Measurements from ENCODE around the gene CNTN5. TPM values are rescaled to one million over a fixed set of nuclear protein-coding genes. Genes with fewer than 3 reads are reported as not detected.

CNTN5 gene
- total RNA-seq, 1 experiment from 2014 or later, result 1.6 TPM

DNA sequence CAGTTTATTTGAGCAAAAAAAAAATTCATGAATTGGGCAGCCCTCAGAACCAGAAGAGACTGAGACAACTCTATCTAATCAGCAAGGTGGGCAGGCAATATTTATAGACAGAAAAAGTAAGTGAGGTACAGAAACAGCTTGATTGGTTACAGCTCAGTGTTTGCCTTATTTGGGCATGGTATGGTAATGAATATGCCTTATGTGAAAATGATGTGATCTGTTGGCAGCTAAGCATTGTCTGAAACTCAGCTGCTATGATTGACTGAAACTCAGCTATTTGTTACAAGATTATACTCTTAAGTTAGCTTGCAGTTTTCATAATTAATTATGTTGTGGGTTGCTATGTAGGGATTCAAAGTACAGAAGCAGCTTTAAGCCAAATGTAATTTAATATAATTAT, 127.6 kb downstream of the CNTN5 start:
- in situ Hi-C loops (cut with HindIII; ENCODE audit: low pct_unique_long_range_greater_than_20kb, low sequenced_read_pairs), result no loop called here
- no peak for DNase-seq (ENCODE audit: low read depth)

DNA sequence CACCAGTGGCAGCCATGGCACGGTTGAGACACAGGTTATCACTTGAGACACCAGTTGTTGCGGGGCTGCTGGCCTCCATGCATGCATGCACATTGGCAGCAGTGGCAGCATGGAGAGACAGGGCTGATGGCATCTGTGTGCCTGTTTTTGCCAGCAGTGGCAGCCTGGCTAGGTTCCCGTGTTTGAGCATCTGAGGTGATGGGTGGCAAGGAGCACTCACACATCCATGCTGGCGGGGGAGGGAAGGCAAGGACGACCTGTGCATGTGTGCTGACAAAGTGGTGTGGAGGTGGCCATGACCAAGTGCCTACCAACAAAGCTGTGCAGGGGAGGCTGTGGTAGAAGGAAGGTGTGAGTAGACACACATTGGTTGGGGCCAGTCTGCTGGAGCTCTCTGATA, 133.5 kb downstream of the CNTN5 start:
- no peak for DNase-seq (ENCODE audit: low read depth)
- in situ Hi-C loops (cut with HindIII; ENCODE audit: low pct_unique_long_range_greater_than_20kb, low sequenced_read_pairs), result no loop called here

DNA sequence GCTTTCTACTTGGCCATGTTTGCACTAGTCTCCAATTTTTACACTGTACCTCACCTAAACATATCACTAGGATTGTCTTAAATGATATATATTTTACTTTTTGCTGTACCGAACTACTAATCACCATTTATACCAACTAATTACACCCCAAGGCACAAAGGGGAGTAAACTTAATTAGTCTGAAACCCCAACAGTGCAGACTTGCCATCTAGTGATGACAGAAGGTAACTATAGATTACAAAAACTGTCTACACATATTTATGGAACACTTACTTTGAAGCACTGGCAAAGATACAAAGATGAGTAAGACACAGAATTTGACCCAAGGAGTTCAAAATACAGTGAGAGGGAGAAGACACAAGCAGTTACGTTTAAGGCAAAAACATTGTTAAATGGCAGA, 139.7 kb downstream of the CNTN5 start:
- DNase-seq (ENCODE audit: low read depth), result no peak
- in situ Hi-C loops (cut with HindIII; ENCODE audit: low pct_unique_long_range_greater_than_20kb, low sequenced_read_pairs), result no loop called here

DNA sequence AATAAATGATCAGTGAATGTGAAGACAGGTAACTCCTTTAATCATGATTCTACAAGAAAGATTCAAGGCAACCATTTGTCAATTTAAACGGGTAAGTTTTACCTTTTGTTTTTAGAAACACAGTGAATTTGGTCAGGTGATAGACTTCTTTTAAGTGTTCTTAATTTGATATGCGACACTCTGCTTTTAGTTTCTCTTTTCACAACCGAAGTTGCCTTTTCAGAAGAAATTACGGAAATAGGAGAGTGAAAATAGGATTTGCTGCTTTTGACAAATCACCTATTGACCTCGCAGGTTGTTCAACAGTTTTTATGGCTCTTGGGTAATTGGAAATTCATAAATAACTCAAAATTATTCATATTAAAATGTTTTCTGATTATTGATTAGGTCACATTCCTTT, 142.1 kb downstream of the CNTN5 start:
- in situ Hi-C loops (cut with HindIII; ENCODE audit: low pct_unique_long_range_greater_than_20kb, low sequenced_read_pairs), result no loop called here
- DNase-seq (ENCODE audit: low read depth), result no peak

DNA sequence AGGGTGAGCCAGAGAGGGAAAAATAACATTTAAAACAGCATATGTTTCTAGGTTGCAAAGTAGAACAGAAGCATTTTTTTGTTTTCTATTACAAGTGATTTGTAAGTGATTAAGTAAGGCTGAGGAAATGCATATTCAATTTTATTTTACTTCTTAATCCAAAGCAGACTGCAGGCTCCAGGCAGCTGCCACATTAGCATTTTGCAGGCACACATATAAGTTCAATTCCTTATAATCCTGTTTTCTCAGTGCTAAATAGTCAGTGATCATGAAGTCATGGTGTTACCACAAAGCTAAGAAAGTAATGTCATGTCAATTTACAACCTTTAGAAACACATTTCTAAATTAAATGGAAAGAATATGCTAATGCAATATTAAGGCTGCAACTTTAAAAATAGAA, 149.8 kb downstream of the CNTN5 start:
- in situ Hi-C loops (cut with HindIII; ENCODE audit: low pct_unique_long_range_greater_than_20kb, low sequenced_read_pairs), result no loop called here
- no peak for DNase-seq (ENCODE audit: low read depth)

DNA sequence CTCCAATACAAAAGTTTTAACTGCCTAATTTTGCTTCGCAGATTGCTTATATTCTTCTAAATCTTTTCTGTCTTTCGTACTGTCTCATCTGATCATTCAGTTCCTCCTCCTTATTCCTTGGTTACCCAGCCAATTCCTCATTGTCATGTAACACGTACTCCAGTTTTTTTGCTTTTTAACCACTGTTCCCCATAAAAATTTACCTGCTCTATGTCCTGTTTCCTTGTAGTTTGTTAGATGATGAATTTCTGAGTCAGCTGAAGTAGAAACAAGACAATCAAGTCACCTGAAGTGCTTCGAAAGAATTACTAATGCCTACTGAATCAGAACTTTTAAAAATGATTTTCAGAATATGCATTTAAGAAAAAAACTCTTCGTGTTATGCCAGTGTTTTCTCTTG, 150.6 kb downstream of the CNTN5 start:
- DNase-seq (ENCODE audit: low read depth), result no peak
- in situ Hi-C loops (cut with HindIII; ENCODE audit: low pct_unique_long_range_greater_than_20kb, low sequenced_read_pairs), result no loop called here

DNA sequence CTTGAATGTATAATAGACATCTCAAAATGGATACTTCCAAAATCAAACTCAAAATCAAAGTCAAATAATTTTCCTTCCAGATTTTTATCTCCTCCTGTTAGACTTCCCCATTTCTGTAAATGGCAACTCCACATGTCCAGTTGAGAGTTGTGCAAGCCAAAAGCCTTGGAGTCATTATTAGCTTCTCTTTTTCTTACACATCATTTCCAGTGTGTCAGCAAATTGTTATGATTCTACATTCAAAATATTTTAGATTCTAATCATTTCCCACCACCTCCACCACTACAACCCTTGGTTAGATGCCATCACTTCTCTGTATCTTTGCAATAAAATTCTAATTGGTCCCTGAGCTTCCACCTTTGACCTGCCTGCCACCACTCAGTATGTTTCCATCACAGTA, 155.7 kb downstream of the CNTN5 start:
- no peak for DNase-seq (ENCODE audit: low read depth)
- in situ Hi-C loops (cut with HindIII; ENCODE audit: low pct_unique_long_range_greater_than_20kb, low sequenced_read_pairs), result no loop called here

DNA sequence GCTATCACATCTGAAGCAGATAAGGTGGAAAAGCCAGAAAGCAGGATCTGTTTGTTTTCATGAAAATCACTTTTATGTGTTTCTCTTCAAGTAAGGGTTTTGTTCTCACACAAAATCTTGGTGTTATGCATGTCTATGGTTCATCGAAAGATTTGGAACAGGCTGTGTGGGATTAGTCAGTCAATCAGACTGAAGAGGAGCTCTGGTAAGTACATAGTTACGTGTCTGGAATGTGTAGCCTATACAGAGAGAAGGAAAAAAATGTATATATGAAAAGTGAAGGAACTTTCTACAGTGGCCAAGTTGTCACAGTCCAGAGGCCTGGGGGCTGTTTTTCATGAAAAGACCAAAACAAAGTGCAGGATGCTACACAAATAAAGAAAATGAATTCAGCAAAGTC, 156.7 kb downstream of the CNTN5 start:
- in situ Hi-C loops (cut with HindIII; ENCODE audit: low pct_unique_long_range_greater_than_20kb, low sequenced_read_pairs), result no loop called here

DNA sequence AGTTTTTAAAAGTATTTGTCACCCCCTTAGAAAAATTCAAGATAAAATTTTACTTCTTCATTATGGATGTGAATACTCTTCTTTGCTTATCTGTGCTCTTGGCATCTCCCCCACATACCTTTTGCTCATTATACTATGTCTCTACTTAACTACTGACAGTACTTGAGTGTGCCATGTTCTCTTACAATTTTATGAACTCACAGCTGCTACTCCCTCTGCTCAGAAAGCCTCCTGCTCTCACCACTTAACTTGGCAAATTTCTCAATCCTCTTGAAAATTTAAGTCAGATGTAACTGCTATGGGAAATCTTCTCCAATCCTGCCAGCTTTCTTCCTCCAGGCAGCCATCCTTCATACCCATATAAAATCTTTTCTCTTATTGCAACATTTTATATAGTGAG, 163.4 kb downstream of the CNTN5 start:
- DNase-seq (ENCODE audit: low read depth), result no peak
- in situ Hi-C loops (cut with HindIII; ENCODE audit: low pct_unique_long_range_greater_than_20kb, low sequenced_read_pairs), result no loop called here

More for the DNA sequence above, 156.7 kb downstream of the CNTN5 start:
- no peak for DNase-seq (ENCODE audit: low read depth)

DNA sequence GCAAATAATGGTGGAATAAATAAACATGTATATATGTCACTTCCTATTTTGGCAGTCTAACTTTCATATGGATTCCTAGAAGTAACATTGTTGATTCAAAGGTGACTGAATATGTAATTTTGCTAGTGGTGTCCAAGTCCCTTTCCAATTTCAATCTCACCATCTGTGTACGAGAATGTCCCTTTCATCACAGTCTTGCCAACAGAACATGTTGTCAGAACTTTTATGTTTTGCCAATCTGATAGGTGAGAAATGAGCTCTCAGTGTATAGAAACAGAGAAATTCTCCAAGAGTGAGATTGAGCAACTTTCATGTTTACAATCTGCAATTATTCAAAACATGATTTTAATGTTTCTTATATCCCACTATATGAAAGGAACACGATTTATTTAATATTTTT, 167.5 kb downstream of the CNTN5 start:
- no peak for DNase-seq (ENCODE audit: low read depth)
- in situ Hi-C loops (cut with HindIII; ENCODE audit: low pct_unique_long_range_greater_than_20kb, low sequenced_read_pairs), result no loop called here

DNA sequence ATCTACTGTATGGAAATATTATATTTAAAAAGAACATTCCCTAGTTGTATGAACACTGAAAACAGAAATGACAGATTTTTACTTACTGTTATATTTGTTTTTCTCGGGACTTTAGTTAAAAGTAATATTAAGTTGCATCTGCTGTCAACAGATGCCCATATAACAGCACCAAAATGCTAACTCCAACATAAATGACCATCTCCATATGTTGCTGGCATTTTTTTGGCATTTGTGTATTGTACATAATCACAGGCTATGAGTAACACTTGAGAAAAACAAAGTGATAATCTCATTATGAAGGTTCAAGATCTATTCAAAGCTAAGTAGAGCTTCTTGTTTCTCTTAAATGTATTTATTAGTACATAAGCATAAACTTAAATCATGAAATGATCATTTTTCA, 172.0 kb downstream of the CNTN5 start:
- DNase-seq (ENCODE audit: low read depth), result no peak
- in situ Hi-C loops (cut with HindIII; ENCODE audit: low pct_unique_long_range_greater_than_20kb, low sequenced_read_pairs), result no loop called here

DNA sequence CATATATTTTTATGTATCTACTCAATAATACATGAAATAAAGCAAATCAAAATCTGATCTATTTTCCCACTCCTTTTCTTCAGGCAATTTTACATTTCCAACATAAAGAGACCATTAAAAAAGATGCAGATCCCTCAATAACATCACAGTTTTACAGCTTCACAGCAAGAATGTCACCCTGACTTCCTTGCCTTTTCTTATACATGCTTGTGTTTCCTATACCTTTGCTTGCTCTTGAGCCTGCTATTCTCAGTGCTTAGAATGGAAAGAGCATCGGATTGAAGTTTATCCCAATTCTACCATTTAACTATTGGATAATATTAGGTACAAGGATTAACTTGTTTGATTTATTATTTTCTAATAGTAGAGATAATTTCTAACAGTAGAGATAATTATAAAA, 176.7 kb downstream of the CNTN5 start:
- DNase-seq (ENCODE audit: low read depth), result no peak
- in situ Hi-C loops (cut with HindIII; ENCODE audit: low pct_unique_long_range_greater_than_20kb, low sequenced_read_pairs), result no loop called here

DNA sequence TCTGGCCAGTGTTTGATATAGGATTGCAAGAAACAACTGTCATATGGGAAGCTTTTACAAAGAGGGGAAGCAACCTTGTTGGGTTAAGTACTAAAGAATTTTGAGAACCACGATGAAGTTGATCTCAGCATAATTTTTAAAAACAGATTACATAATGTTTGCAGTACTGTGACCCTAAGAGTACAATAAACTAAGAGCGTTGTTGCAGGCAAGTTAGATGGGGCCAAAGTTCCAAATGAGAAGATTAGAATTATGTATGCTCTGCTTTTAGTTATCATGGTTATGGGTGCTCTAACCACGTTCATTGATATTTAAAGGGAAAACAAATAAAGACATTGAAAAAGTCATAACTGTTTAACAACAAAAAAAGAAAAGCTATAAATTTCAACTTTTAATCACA, 177.5 kb downstream of the CNTN5 start:
- in situ Hi-C loops (cut with HindIII; ENCODE audit: low pct_unique_long_range_greater_than_20kb, low sequenced_read_pairs), result no loop called here
- DNase-seq (ENCODE audit: low read depth), result no peak

DNA sequence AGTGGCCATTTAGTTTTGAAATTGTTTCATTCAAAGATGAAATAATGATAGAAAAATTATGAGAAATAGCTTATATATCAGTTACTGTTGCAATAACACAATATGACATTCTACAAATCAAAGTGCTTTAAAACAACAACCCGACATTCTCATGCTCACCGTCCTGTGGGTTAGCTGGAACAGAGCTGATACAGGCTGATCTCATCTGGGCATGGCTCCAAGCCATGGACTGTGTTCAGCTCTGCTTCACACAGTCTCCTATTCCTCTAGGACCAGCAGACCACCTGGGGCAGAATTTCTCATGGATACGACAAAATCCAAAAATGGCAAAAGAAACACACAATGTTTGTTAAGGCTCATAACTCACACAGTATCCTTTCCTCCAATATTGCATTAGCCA, 178.6 kb downstream of the CNTN5 start:
- DNase-seq (ENCODE audit: low read depth), result no peak
- in situ Hi-C loops (cut with HindIII; ENCODE audit: low pct_unique_long_range_greater_than_20kb, low sequenced_read_pairs), result no loop called here

DNA sequence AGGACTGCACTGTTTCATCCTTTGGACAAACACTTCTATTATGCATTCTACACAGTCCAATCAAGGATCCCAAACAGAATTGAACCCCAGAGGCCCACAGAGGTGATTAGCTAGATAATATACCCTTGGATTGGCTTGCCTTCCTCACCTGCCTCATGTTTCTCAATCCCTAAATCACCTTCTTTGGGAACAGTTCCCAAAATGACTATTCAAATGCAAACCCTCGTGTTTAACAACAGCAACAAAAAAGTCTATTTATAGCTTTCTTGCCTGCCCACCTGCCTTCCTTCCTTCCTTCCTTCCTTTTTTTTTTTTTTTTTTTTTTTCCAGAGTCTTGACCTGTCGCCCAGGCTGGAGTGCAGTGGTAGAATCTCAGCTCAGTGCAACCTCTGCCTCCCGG, 180.0 kb downstream of the CNTN5 start:
- no peak for DNase-seq (ENCODE audit: low read depth)
- in situ Hi-C loops (cut with HindIII; ENCODE audit: low pct_unique_long_range_greater_than_20kb, low sequenced_read_pairs), result no loop called here

DNA sequence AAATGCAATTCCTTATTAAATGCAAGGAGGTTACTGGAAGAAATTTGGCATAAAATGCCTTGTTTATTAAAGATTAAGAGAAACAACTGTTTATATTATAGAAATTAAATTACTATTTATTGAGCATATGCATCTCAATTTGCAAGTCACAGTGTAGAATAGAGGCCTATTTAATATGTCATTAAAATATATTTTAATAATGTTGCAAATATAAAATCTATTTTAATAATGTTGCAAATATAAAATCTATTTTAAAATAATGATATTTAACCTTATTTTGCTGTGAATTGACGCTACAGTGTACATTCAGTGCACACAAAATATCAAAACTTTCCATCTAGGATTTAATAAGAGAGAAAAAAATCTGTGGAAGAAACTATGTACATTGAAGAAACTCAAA, 188.1 kb downstream of the CNTN5 start:
- in situ Hi-C loops (cut with HindIII; ENCODE audit: low pct_unique_long_range_greater_than_20kb, low sequenced_read_pairs), result no loop called here
- DNase-seq (ENCODE audit: low read depth), result no peak

DNA sequence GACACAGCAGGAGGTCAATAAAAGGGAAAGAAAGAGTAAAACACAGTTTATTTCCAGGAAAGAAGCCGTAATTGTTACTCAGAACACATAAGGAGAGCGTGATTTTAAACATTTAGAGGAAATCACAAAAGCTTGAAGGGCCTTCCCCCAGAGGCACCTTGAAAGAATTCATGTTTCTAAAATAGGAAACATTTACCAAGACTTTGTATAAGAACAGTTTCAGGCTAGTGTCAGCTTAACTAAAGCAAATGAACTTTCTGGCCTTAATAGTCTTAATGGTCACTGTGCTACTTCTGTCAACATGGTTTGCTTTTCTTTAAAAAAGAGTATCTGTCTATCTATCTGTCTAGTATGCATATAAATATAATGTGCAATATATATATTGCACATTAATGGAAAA, 208.8 kb downstream of the CNTN5 start:
- DNase-seq (ENCODE audit: low read depth), result no peak

DNA sequence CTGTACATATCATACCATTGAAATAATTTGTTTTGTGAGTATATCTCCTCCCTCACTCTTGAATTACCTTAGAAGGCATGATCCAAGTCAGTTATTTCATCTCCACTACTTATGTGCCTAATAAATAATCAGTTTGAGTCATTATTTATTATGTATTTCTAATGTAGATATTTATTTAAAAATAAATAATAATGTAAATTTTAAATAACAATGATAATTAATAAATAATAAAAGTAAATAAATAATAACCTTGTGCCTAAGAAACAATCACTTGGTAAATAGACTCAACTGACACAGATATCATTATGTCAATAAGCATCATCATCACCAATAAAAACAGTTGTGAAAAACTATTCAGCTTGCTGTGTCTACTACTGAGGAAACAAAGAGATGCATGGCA, 213.8 kb downstream of the CNTN5 start:
- in situ Hi-C loops (cut with HindIII; ENCODE audit: low pct_unique_long_range_greater_than_20kb, low sequenced_read_pairs), result no loop called here
- no peak for DNase-seq (ENCODE audit: low read depth)

More for the DNA sequence above, 208.8 kb downstream of the CNTN5 start:
- in situ Hi-C loops (cut with HindIII; ENCODE audit: low pct_unique_long_range_greater_than_20kb, low sequenced_read_pairs), result no loop called here

DNA sequence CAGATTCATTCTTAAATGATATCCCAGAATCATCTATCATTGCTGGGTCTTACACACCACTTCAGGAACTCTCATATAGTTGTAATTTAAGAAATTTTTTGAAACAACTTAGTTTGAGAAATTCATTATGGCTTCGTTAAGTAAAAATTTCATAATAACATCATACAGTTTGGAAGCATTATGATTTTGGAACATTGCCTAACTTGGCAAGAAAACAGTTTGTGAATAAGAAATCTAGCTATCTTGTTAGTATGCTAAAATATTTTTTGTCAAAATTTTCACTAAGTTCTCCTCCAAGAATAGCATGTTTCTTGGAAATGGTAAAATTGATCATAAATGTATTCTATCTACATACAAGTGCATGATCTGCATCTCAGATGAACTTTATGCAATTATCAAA, 217.7 kb downstream of the CNTN5 start:
- DNase-seq (ENCODE audit: low read depth), result no peak
- in situ Hi-C loops (cut with HindIII; ENCODE audit: low pct_unique_long_range_greater_than_20kb, low sequenced_read_pairs), result no loop called here

DNA sequence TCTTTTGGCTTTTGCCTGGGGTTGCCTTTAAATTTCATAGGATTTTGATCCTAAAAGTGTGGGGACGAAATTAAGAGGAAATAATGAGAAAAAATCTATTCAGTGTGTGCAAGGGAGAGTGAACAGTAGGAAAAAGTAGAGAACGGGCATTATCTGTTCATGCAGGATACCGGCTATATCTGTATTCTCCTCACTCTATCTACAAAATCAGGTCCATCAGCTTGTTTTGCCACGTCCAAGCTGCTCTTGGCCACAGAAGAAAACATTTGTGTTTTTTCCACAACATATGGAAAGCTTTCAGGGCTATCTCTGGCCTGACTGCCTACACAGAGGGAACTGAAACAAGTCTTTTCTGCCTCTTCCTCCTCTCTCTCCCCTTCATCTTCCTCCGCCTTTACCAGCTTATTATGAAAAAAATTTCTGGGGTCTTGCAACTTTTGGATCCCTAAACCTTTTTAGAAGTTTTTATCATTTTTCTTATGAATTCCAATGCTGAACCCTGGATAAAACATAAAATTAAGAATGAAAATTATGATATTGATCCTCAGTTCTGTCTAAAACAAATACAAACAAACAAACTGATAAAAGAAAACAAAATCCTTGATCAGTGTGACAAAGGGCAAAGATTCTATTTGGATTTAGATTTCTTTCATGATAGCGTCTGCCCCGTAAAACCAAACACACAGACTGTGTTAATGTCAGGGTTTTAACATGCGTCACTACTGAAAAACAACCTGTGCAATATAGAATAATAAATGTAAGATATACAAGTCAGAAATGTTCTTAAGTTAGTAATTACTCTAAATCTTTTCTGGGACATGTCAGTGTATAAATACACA, 219.7 kb downstream of the CNTN5 start:
- in situ Hi-C loops (cut with HindIII; ENCODE audit: low pct_unique_long_range_greater_than_20kb, low sequenced_read_pairs), result no loop called here
- DNase-seq (ENCODE audit: low read depth), result no peak

Measured in Caki2 (cell line).